GM12878 (cell line): ENCODE data around the gene CCNY.

Source experiments
- BACH1 ChIP-seq: fragments of 450-650 bp; IDR thresholded peaks from 2 replicates; pipeline ENCODE4 v1.6.1; 2017; ENCODE audit warnings: mild to moderate bottlenecking, borderline replicate concordance
- BRCA1 ChIP-seq: IDR thresholded peaks from 2 replicates; pipeline ENCODE4 v1.6.1; 2011; ENCODE audit warnings: low read depth, low read length, improper control_type of control experiment
- ETV6 ChIP-seq, 2 experiments: fragments of 450-650 bp in 1 of 2; IDR thresholded peaks in 1 of 2; conservative IDR thresholded peaks in 1 of 2; 2 replicates each; pipeline ENCODE4 v1.6.1; 2014; ENCODE audit warnings: antibody characterized with exemption in 1 of 2, borderline replicate concordance in 1 of 2, low read depth in 1 of 2, mild to moderate bottlenecking in 1 of 2, moderate library complexity in 1 of 2
- KAT2A ChIP-seq: conservative IDR thresholded peaks from 2 replicates; pipeline ENCODE4 v1.6.1; 2011; ENCODE audit warnings: low read depth, low read length; ENCODE audit not compliant: control insufficient read depth
- MXI1 ChIP-seq: fragments of 150-350 bp; IDR thresholded peaks from 2 replicates; pipeline ENCODE4 v1.6.1; 2011; ENCODE audit warnings: low read depth, mild to moderate bottlenecking, inconsistent platforms, low read length, improper control_type of control experiment
- RELA ChIP-seq: fragments of 450-650 bp; IDR thresholded peaks from 2 replicates; pipeline ENCODE4 v1.8.0; 2014; ENCODE audit warnings: borderline replicate concordance; ENCODE audit not compliant: partially characterized antibody
- RFX5 ChIP-seq: IDR thresholded peaks from 2 replicates; pipeline ENCODE4 v1.6.1; 2011; ENCODE audit warnings: low read depth, low read length, improper control_type of control experiment
- TAF1 ChIP-seq: IDR thresholded peaks from 2 replicates; pipeline ENCODE4 v1.6.1; 2011; ENCODE audit warnings: mild to moderate bottlenecking, low read depth, low read length, borderline replicate concordance
- YY1 ChIP-seq: IDR thresholded peaks from 2 replicates; pipeline ENCODE4 v1.6.1; 2011; ENCODE audit warnings: low read depth, mild to moderate bottlenecking, low read length
- ZZZ3 ChIP-seq: IDR thresholded peaks from 2 replicates; pipeline ENCODE4 v1.6.1; 2011; ENCODE audit warnings: low read depth; ENCODE audit not compliant: control insufficient read depth, insufficient read length
- TF ChIP-seq, protein P1 (sequence below), 3 experiments: IDR thresholded peaks in 2 of 3; conservative IDR thresholded peaks in 1 of 3; 2 replicates each; pipeline ENCODE4 v1.5.1; 2011; ENCODE audit warnings: low read depth in 3 of 3, low read length in 3 of 3, mild to moderate bottlenecking in 3 of 3, control low read depth in 2 of 3, moderate library complexity in 2 of 3, inconsistent platforms in 1 of 3, mixed read lengths in 1 of 3; ENCODE audit not compliant: control insufficient read depth in 2 of 3, insufficient read depth in 1 of 3; ENCODE audit errors: extremely low read depth in 1 of 3

DNA sequence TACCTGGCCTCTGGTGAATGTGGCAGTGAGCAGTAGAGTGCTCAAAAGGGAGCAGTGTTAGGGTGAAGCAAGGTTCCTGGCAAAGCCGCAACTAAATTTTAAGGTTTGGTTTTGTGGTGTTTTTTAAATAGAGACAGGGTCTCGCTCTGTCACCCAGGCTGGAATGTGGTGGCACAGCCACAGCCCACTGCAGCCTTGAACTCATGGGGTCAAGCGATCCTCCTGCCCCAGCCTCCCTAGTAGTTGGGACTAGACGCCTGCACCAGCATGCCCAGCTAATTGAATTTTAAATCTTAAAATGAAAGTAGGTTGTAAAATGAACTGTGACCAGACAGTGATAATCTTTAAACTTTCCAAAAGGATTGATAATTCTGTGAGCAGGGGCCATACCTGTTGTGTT is 130.4 kb downstream of the CCNY start:
- TF ChIP-seq ZZZ3 (no peak), ETV6 (conservative IDR thresholded peaks at IDR 0.05 in 1 of 2, IDR thresholded peaks at IDR 0.05 in 1 of 2; ENCODE audit: borderline replicate concordance in 1 of 2, low read depth in 1 of 2) (no peak), MXI1 (no peak), KAT2A (no peak), BACH1 (no peak), BRCA1 (no peak), TAF1 (no peak), RELA (no peak), RFX5 (no peak), YY1 (no peak)
- TF ChIP-seq, protein P1, sequence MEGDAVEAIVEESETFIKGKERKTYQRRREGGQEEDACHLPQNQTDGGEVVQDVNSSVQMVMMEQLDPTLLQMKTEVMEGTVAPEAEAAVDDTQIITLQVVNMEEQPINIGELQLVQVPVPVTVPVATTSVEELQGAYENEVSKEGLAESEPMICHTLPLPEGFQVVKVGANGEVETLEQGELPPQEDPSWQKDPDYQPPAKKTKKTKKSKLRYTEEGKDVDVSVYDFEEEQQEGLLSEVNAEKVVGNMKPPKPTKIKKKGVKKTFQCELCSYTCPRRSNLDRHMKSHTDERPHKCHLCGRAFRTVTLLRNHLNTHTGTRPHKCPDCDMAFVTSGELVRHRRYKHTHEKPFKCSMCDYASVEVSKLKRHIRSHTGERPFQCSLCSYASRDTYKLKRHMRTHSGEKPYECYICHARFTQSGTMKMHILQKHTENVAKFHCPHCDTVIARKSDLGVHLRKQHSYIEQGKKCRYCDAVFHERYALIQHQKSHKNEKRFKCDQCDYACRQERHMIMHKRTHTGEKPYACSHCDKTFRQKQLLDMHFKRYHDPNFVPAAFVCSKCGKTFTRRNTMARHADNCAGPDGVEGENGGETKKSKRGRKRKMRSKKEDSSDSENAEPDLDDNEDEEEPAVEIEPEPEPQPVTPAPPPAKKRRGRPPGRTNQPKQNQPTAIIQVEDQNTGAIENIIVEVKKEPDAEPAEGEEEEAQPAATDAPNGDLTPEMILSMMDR (IDR thresholded peaks at IDR 0.05 in 2 of 3, conservative IDR thresholded peaks at IDR 0.05 in 1 of 3; ENCODE audit: control insufficient read depth in 2 of 3, extremely low read depth in 1 of 3, insufficient read depth in 1 of 3, low read depth in 3 of 3, low read length in 3 of 3), result no peak
